ENCODE results near the gene MED15.
"Not testable (repeated sequence)": the region's sequence is repeated elsewhere in the genome, so short reads cannot be mapped to it uniquely, and the experiment has no call there.

Gene MED15

DNA sequence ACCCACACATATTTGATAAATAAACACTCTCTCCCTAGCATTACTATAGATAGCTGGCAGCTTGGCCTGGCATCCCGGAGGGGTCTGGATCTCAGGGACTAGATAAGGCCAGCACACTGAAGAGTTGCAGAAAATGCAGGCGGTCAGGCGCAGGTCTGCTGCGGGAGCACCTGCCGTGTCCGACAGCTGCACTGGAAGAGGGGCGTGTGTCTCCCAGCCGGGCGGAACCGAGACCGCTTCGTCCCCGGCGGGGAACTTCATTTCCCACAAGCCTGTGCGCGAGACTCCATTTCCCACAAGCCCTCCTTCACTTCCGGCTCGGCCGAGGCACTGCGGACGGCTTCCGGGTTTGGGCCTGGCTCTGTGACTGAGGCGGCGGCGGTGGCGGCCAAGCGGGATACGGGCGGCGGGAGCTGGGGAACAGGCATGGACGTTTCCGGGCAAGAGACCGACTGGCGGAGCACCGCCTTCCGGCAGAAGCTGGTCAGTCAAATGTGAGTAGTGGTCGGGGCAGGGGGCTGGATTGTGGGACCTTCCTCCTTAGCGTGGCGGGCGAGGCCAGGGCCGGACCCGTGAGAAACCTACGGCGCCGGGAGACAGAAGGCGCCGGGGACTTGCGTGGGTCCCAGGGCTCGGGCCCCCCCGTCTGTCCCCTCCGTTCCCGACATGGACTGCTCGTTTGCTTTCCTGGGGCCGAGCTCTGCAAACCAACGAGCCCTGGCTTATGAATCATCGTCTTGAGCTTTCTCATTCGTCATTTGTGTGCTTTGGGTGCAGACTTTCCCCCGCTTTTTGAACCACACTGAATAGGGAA lies at the start of gene MED15:
MED15 (plus strand) TSS at position 358 of the 814 bp plus-strand sequence; CDS start at position 427, 69 bp downstream.
- peak; percentile 85 to 86 for DNase-seq

GRCh38 chr22:20458530-20459151 lies 48.8 kb upstream of the MED15 start:
- no peak for DNase-seq

DNA sequence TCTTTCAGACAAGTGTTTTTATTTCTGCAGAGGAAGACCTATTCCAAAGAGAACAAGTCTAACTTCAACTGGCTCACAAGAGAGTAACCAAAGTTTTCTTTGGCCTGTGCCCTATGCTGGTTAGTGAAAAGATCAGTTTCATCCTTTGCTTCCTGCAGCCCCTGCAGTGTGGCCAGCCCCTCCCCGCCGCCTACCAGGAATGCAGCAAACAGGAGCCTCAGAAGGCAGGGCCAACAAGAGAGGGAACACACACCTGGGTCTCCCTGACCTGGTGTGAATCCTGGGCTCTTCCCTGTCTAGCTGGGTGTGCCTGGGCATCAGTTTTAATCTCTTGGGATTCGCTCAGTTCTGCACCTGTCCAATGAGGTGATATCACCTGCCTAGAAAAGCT lies 48.3 kb upstream of the MED15 start:
- DNase-seq, result no peak

GRCh38 chr22:20459862-20460261 lies 47.5 kb upstream of the MED15 start:
- DNase-seq, result no peak

DNA sequence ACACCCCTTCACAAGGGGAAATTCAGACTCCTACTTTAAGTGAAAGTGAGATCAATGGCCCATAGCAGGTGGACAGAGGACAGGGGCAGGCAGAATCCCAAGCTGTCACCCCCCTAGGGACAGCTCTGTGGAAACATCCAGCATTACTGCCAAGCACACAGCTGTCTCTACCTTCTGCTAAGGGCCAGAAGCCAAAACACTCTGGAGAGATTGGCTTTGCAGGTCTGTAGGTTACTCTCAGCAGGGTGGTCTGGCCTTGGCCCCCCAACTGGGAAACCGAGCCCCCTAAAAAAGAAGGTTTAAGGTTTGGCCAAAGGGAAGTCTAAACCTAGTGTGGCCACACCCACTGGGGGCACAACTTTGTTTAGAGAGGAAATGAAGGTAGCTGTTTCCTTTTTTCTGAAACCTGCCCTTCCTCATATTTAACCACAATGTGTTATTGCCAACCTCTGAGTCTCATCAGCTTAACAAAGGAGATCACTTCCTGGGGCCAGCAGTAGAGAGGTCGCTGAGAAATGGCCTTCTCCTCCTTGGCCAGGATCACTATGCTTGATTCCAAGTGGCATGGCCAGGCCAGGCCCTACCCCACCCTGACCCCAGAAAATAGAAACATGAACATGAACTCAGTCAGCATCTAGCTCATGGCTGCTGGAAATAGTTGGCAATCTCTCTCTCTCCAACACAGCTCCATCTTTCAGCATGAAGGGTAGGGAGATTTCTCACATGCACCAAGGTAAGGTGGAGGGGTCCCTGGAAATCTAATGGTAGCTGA lies 43.9 kb upstream of the MED15 start:
- DNase-seq, result peak in 1 of 2 donors; percentile 21

DNA sequence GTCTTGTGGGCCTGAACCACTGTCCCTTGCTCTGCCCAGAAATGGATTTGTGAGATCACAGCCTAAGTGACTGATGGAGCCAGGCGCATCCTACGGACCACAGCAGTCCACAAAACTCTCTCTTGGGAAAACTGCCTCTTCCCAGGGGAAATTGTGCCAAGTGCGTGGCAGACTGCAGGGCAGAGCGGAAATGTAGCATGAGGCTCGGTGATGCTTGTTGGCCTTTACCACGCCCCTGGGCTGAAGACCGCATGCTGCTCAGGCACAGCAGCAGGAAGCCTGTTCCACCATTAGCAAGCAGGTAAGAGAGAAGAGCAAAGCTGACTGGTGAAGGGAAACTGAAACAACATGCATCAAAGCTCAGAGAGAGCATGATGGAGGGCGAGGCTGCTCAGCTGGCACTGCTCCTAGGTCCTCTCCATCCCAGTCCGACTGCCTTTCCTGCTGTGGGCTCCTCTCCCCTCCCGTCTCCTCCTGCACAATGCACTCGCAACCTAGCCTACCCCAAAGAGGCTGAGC lies 43.3 kb upstream of the MED15 start:
- peak; percentile 48 to 57 for DNase-seq

DNA sequence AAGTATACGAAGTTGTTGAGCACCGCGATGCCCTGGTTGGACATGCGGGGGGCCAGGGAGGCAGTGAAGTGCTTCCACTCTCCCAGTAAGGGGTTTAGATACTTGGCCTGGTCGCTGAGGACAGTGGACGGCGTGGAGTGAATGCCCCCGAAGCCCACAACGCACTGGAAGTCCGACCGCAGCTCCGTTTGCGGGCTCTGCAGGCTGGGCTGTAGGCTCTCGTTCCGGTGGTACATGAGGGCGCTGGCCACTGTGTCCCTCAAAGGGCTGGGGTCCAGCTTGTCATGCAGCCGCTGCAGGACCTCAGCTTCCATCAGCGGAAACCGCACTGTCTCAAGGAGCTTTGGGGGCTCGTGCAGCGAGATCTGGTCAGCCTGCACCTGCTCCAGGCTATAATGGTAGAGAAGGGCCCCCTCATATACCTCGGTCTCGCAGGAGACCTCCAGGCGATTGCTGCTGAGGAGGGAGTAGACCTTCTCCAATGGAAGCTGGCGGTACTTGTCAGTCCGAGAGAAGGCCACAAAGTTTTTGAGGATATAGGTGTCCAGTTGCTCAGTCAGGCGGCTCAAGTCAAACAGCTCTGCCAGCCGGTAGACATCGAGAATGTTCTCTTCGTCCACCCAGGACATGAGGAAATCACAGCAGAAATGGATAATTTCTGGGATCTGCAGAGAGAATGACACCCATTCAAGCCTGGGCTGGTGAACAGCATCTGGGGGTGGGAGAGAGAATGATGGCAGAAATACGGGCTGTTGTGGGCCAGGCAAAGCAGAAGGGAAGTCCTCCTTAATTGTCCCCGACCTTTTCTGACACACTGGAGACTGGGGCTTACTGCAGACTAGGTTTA lies 42.3 kb upstream of the MED15 start:
- DNase-seq, result no peak

- DNase-seq, result no peak
Observed at GRCh38 chr22:20465759-20466077, 41.7 kb upstream of the MED15 start.

DNA sequence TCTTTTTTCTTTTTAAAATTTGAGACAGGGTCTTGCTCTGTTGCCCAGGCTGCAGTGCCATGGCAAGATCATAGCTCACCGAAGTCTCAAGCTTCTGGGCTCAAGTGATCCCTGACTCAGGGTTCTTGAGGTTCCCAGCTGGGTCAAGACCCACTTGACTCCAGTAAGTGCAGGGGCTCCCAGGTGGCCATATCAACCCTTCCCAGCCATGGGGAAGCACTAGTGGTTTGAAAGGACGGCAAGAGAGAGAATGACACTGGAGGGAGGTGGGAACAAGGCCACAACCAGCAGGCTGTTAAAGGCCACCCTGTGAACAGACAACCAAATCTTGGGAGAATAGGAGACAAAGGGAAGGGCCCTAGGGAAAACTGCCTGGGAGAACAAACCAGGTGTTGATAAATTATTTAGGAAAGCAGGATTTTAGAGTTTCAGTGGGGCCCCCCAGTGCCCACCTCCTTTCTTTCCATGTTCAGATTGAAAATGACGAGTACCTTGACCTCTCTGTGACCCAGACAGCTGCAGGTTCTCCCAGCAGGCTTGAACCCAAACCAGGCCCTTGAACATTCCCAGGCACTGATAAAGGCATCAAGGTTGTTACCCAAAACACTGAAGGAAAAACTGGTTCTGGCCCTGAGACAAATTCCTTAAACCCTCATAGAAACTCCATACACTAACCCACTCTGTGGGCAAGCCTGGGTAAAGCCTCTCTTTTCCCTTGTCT lies 40.6 kb upstream of the MED15 start:
- DNase-seq, result no peak

DNA sequence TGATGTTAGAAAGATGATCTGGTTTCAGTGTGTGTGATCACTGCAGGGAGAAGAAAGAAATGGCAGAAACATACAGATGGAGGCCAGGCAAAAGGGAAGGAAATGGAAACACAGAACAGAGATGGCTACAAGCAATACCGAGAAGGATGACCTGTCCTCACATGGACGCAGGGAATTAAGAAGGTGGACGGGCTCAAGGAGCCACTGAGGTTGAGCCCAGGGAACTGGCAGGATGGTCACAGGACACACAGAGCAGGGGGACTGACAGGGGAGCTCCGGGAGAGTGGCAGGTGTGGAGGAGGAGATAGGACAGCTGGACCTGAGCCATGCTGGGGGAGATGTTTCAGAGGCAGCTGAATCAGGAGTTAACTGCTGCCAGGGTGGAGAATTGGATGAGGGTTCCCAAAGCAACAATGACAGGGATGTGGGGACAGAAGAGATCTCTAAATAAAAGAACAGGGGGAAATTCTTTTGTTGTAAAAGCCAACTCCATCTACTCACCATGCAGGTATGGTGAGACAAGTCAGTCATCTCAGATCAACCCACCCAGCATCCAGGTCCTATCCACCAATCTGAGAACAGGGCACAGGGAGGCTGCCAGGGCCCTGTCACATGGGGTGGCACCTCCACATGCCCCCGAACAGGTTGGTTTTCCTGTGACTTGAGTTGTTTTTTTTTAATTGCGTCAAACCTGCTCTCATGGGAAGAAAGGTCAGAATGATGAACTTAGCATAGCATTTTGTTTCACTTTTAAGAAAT lies 38.1 kb upstream of the MED15 start:
- DNase-seq, result no peak

DNA sequence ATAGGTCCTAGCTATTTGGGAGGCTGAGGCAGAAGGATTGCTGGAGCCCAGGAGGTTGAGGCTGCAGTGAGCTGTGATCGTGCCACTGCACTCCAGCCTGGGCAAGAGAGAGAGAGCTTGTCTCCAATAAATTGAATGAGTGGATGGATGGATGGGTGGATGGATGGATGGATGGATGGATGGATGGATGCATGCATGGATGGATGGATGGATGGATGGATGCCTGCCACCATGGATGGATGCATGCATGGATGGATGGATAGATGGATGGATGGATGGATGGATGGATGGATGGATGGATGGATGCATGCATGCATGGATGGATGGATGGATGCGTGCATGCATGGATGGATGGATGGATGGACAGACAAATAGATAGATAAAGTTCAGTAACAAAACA lies 36.9 kb upstream of the MED15 start:
- DNase-seq, result not testable (repeated sequence)

DNA sequence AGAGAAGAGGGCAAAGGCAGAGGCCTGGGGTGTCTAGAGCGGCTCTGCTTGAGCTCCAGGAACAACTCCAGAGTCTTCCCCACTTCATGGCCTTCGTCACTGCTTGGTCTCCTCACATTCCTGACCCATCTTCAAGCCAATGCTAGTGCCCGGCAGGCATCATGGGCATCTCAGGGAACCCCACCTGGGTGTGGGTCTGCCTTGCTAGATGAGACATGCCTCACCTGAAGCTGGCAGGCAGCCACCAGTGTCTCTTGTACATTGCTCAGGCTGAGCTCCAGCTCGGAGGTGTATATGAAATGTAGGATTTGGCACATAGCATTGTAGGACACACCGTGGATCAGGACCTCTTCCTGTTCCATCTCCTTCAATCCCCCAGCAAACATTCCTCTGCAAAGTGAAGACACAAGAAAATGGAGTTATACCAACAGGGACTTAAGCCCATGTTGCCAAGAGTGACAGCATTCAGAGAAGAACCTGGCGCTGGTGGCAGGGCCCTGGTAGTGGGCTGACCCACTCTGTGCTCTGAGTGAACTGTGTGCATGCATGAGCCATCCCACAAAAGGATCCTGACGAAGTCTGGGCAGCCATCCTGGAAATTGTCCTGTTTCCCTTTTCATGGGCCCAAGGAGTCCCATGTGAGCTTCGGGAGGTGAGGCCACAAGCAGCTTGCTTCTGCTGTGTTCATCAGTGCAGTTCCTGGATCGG lies 36.1 kb upstream of the MED15 start:
- DNase-seq, result no peak

DNA sequence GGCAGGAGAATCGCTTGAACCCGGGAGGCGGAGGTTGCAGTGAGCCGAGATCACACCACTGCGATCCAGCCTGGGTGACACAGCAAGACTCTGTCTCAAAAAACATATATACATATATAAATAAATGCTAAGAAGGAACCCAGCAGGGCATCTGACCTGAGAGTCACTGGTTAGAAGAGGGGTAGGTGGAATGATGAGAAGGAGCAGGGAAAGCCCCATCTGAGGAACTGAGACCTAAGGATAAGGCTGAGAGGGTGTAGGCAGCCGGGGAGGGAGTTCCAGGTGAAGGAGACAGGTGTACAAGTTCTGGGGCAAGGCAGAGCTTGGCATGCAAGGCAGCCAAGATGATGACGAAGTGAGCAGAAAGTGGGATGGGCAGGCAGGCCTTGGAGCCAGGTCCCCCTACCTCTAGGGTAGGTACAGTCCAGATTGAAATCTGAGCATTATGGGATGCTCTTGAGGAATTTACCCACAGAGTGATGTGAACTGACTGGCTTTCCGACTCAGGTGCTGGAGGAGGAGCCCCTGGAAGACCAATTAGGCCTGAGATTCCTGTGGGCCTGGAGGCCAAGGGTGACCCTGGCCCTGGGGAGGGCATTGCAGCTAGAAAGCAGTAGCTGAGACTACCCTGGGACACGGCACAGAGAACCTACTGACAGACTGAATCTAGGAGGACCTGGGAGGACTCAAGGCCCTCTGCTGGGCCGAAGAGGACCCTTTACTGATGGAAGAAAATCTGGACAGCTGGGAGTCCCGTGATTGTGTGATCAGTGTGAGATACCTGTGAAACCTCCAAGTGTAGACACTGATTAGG lies 34.6 kb upstream of the MED15 start:
- no peak for DNase-seq

DNA sequence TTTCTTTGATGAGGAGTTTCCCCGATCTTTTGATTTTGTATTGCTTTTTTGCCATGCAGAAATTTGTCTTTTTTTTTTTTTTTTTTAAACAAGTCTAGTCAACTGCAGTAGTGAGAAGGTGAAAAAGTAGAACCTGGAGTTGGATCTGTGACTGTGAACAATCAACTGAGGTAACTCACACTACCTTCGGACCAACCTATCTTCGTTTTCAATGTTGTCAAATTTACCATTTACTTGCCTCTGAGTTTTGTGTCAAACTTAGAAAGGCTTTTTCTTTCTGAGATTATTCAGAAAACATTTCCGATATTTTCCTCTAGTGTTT lies 32.3 kb upstream of the MED15 start:
- DNase-seq, result no peak

DNA sequence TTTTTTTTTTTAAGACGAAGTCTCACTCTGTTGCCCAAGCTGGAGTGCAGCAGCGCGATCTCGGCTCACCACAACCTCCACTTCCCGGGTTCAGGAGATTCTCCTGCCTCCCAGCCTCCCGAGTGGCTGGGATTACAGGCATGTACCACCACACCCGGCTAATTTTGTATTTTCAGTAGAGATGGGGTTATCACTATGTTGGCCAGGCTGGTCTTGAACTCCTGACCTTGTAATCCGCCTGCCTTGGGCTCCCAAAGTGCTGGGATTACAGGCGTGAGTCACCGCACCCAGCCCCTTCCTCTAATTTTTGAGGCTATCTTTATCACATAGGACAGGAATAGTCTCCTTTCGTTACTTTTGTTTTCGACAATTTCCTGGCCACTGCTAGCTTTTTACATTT lies 31.8 kb upstream of the MED15 start:
- not testable (repeated sequence) for DNase-seq

DNA sequence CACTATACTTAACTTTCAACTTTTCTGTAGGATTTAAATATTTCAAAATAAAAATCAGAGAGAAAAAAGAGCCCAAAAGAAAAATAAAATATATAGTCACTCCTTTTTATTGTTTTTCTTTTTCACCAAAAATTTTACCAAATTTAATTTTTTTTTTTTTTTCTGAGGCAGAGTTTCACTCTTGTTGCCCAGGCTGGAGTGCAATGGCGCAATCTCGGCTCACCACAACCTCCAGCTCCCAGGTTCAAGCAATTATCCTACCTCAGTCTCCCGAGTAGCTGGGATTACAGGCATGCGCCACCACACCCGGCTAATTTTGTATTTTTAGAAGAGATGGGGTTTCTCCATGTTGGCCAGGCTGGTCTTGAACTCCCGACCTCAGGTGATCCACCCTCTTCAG lies 29.4 kb upstream of the MED15 start:
- not testable (repeated sequence) for DNase-seq

DNA sequence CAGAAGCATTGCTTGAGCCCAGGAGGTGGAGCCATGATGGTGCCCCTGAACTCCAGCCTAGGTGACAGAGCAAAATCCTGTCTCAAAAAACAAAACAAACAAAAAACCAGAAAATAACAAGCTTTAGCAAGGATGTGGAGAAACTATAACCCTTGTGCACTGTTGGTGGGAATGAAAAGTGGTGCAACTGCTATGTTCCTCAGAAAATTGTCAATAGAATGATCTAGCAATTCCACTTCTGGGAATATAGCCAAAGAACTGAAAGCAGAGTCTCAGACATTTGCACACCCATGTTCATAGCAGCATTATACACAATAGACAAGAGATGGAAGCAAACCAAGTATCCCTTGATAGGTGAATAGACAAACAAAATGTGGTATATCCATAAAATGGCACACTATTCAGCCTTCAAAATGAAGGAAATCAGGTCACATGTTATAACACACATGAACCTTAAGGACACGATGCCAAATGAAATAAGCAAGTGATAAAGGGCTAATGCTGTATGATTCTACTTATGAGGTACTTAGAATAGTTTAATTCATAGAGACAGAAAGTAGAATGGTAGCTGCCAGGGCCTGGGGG lies 27.7 kb upstream of the MED15 start:
- no peak for DNase-seq

DNA sequence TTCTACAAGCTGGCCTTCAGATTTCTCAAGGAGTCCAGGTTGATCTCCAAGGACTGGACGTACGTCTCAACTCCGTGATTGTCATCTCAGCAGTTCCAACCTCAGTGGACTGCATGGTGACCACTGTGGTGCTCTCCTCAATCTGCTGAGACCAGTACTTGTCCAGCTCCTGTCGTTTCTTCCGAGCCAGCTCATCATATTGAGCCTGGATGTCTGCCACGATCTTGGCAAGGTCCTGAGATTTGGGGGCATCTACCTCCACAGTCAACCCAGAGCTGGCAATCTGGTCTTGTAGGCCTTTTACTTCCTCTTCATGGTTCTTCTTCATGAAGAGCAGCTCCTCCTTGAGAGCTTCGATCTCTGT lies 24.3 kb upstream of the MED15 start:
- not testable (repeated sequence) for DNase-seq

DNA sequence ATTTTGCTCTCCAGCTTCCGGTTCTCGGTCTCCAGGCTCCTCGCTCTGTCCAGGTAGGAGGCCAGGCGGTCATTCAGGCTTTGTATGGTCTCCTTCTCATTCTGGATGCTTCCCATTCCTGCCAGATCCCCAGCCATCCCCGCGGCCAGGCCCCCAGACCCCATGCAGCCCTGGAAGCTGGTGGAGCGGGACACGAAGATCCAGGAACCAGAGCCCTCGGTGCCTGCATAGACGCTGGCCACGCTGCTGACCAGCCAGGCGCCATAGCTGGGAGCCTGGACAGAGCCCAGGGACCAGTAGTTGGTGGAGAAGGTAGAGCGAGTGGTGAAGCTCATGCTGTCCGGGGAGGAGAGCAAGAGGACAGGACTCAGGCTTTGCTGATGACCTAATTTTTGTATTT lies 23.6 kb upstream of the MED15 start:
- DNase-seq, result no peak
